Measurements from ENCODE around the gene NFASC.

Gene NFASC

DNA sequence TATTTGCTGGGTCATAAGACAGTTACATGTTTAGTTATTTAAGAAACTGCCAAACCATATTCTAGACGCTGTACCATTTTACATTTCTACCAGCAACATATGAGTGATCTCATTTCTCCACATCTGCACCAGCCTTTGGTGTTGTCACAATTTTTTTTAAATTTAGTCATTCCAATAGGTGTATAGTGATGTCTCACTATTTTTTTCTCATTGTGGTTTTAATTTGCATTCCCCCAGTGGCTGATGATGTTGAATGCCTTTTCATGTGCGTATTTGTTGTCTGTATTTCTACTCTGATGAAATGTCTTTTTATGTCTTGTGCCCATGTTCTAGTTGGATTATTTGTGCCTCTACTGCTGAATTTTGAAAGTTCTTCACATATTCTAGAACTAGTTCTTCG lies 38.4 kb downstream of the NFASC start:
- TF ChIP-seq, protein P1, sequence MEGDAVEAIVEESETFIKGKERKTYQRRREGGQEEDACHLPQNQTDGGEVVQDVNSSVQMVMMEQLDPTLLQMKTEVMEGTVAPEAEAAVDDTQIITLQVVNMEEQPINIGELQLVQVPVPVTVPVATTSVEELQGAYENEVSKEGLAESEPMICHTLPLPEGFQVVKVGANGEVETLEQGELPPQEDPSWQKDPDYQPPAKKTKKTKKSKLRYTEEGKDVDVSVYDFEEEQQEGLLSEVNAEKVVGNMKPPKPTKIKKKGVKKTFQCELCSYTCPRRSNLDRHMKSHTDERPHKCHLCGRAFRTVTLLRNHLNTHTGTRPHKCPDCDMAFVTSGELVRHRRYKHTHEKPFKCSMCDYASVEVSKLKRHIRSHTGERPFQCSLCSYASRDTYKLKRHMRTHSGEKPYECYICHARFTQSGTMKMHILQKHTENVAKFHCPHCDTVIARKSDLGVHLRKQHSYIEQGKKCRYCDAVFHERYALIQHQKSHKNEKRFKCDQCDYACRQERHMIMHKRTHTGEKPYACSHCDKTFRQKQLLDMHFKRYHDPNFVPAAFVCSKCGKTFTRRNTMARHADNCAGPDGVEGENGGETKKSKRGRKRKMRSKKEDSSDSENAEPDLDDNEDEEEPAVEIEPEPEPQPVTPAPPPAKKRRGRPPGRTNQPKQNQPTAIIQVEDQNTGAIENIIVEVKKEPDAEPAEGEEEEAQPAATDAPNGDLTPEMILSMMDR (IDR thresholded peaks at IDR 0.05; ENCODE audit: low read depth, low read length): no peak
- in situ Hi-C loops (cut with HindIII; ENCODE audit: low sequenced_read_pairs): no loop called here
- H3K4me3 ChIP-seq (ENCODE audit: low read depth, low read length): no peak overlapping the region
- no peak for DNase-seq (ENCODE audit: low read depth, low spot score)

DNA sequence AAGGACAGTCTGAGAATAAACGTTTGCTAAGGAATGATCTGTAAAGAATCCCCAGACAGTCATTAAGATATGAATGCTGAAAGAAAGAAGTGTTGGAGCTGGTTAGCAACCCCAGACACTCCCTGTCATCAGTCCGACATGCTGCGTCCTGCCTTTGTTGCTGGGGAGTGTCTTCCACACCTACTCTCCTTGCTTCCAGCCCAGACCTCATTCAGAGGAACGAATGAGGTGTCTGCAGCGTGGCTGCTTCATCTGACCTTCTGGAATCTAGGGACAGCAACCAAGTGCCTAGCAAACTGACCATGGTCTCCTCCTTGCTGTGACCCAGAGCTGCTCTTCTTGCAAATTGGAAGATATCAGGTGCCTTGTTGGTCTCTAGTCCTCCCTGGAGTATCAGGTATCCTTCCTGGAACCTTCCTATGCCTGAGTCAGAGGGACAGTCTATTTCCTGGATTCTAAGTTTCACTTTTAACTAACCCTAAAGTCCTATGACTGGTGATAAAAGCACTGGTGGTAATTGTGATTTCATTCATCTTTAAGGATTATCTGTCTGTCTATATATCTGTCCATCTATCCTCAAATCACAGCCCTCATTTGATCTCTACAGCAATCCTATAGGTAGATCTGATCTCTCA lies 45.3 kb downstream of the NFASC start:
- TF ChIP-seq, protein P1 (IDR thresholded peaks at IDR 0.05; ENCODE audit: low read depth, low read length): no peak
- no peak overlapping the region for H3K4me3 ChIP-seq (ENCODE audit: low read depth, low read length)
- no peak for DNase-seq (ENCODE audit: low read depth, low spot score)
- in situ Hi-C loops (cut with HindIII; ENCODE audit: low sequenced_read_pairs): no loop called here

DNA sequence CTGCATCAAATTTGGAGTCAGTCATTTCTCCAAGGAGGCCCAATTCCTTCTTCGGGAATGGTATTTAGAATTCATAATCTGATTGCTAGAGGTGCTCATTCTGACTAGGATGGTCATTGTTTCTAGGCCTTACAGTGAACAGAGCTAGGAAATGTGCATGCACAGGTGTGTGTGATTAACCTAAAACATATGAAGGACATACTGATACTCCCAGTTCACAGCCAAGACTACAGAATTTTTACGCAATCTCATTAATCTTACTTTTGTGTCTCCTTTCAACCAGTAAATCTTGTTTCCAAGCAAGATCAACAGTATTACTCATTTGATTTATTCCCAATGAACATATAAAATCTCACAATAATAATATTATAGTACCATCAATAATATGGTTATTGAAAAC lies 47.1 kb downstream of the NFASC start:
- in situ Hi-C loops (cut with HindIII; ENCODE audit: low sequenced_read_pairs): no loop called here
- TF ChIP-seq, protein P1 (IDR thresholded peaks at IDR 0.05; ENCODE audit: low read depth, low read length): no peak
- H3K4me3 ChIP-seq (ENCODE audit: low read depth, low read length): no peak overlapping the region
- no peak for DNase-seq (ENCODE audit: low read depth, low spot score)

DNA sequence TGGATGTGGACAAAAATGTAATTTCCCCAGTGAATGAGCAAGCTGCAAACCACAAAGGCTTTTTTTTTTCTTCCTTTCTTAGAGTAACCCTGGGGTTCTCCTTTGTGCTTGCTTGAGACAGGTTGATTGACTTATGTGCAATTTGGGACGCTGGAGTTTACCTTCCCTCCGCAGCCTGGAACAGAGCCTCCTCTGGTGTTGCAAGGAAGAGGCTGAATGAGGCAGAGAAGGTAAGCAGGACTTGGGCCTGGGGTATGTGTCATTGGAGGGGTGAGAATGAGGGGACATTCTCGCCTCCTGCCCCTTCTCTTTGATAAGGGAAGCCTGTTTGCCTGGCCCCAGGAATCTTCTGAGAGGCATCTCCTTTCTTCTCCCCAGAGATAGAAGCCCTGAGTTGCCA lies 49.8 kb downstream of the NFASC start:
- in situ Hi-C loops (cut with HindIII; ENCODE audit: low sequenced_read_pairs): no loop called here
- H3K4me3 ChIP-seq (ENCODE audit: low read depth, low read length): no peak overlapping the region
- TF ChIP-seq, protein P1 (IDR thresholded peaks at IDR 0.05; ENCODE audit: low read depth, low read length): no peak
- no peak for DNase-seq (ENCODE audit: low read depth, low spot score)

DNA sequence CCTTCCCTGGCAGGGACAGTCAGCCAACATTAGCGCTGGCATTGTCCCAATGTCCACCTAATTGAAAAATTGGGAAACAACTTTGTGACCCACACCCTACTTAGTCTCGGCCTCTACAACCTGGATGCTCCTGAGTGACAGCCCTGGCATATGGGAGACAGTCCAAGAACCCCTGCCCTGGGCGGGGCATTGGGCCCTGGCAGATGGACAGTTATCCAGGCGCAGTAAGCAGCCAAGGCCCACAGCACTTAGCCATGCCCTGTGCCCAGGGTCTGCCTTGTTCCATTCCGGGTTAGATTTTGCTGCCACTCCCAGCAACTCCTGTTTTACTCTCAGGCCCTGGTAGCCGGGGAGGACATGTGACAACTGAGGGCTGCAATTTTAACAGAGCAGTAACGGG lies 50.3 kb downstream of the NFASC start:
- in situ Hi-C loops (cut with HindIII; ENCODE audit: low sequenced_read_pairs): no loop called here
- H3K4me3 ChIP-seq (ENCODE audit: low read depth, low read length): no peak overlapping the region
- TF ChIP-seq, protein P1 (IDR thresholded peaks at IDR 0.05; ENCODE audit: low read depth, low read length): no peak
- DNase-seq (ENCODE audit: low read depth, low spot score): no peak

DNA sequence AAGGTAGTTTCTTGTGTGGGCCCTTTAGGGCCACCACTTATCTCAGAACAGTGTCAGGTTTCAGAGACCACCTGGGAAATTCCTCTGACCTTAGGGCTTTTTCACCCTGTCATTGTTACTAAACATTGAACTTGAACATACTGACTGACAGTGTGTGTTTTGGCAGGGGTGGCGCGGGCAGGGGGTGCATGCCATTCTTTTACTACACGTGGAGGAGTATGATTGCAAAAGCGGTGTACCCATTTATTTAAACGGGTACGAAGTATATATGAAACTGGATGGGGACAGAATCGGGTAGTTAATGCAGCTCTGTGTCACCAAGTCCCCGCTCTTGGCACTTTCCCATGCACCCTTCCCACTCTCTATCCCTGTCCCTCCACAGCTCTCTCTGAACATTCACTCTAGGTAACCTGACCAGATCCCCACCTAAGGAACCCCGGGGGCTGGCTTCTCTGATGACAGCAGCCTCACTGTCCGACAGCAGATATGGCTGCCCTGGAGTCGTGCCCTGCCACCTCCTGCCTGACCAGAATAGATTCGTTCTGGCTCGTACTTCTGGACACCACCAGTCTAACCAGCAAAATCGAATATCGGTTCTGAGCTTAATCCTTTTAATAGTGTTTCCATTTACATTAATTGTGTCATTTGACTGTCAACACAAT lies 51.3 kb downstream of the NFASC start:
- in situ Hi-C loops (cut with HindIII; ENCODE audit: low sequenced_read_pairs): no loop called here
- TF ChIP-seq, protein P1 (IDR thresholded peaks at IDR 0.05; ENCODE audit: low read depth, low read length): no peak
- DNase-seq (ENCODE audit: low read depth, low spot score): no peak
- H3K4me3 ChIP-seq (ENCODE audit: low read depth, low read length): no peak overlapping the region

All from astrocyte of the spinal cord (primary cell).